Iris pigment epithelial cell (primary cell): Measurements from ENCODE around the gene USHBP1.

Experiments
- DNase-seq: peaks from one replicate; pipeline ENCODE4 v3.0.0-alpha.2; 2011; ENCODE audit warnings: low read depth

The USHBP1 gene

GRCh38 chr19:17211547-17212446, 52.7 kb downstream of the USHBP1 start:
- no peak for DNase-seq

DNA sequence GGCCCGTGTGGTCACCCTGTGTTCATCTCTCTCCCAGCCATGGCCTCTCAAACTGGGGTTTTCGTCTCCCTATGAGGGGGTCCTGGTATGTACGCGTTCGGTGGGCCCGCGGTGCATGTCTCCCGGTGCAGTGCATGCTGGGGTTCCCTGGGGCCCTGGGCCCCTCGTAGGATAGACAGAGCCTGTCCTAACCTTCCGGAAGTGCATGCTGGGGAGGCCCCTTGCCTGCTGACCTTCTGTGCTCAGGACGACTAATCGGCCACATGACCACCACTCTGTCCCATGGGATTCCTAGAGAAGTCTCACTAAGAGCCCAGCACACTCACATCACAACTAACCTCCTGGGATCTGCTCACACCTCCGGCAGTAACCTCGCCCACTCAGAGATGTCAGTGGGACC, 54.2 kb downstream of the USHBP1 start:
- no peak for DNase-seq

GRCh38 chr19:17209126-17210036, 55.2 kb downstream of the USHBP1 start:
- DNase-seq, result peak; percentile 40

DNA sequence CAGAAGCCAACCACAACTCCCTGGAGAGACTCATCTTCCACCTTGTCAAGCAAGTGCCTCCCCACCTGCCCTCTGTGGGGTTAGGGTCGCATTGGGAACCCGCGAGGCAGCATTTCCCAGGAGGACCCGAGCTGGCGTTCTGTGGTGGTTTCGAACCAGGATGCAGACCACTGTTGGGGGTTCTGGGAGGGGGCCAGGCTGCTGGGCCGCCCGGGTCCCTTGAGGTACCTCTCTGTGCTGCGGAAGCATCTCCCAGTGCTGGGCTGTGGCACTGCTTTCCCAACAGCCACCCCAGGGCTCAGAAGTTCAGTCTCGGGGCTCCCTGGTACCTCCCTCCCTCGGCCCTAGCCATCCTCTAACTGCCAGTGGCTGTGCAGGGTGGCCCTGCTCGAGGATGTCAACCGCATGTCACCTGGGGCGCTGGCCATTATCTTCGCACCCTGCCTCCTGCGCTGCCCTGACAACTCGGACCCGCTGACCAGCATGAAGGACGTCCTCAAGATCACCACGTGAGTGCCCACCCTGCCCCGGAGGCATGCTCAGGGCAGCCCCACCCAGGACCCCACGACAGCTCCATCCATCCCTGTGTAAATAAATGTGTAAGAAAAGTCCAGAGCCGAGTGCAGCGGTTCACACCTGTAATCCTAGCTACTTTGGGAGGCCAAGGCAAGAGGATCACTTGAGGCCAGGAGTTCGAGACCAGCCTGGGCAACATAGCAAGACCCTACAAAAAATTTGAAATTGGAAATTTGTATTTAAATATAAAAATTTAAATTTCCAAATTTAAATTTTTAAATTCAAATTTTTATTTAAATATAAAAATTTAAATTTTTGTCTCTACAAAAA, 57.6 kb downstream of the USHBP1 start:
- DNase-seq, result no peak

DNA sequence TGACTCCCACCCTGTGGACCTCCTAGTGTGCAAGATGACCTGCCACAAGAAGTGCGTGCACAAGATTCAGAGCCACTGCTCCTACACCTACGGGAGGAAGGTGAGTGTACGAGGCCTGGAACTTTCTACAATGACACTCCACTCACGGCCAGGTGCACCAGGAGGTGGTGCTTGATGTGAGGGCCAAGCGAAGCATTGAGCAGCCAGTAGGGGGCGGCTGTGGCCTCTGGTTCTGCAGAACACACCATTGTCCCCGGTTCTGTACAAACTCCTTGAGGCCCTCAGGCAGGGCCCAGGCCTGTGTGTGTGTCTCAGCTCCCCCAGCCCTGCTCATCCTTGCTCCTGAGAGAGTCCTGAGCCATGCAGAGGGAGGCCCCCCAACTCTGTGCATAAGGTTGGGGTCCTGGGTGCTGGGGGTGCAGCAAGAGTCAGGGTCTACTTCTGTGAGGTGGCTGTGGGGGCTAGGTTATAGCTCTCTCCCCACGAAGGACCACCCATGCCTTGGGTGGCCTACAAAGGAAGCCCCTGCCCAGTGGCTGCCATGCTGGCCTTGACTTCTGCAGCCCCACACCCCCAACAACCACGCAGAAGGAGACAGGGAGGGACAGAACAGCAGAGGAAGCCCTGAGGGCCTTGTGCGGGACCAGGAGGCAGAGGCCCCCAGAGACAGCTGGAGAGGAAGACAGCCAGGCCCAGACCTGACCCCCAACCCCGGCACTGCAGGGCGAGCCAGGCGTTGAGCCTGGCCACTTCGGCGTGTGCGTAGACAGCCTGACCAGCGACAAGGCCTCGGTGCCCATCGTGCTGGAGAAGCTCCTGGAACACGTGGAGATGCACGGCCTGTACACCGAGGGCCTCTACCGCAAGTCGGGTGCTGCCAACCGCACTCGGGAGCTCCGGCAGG, 59.1 kb downstream of the USHBP1 start:
- DNase-seq, result peak; percentile 62

DNA sequence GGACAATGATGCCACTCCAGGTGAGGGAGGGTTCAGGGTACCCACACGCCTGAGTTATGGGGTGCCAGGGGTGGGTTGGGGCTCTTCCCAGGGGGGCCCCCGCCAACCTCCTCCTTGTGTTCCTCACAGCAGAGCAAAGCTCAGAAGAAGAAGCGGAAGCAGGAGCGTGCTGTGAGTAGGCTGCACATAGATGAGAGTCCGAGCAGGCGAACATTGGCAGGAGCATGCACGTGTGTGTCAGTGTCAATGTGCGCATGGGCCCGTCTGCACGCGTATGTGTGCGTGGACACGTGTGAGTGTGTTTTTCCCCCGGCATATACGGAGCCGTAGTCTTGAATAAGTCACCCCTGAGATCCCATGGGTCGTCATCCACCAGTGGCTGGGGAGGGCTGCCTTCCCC, 61.8 kb downstream of the USHBP1 start:
- DNase-seq, result no peak

GRCh38 chr19:17202249-17202648, 62.3 kb downstream of the USHBP1 start:
- no peak for DNase-seq

DNA sequence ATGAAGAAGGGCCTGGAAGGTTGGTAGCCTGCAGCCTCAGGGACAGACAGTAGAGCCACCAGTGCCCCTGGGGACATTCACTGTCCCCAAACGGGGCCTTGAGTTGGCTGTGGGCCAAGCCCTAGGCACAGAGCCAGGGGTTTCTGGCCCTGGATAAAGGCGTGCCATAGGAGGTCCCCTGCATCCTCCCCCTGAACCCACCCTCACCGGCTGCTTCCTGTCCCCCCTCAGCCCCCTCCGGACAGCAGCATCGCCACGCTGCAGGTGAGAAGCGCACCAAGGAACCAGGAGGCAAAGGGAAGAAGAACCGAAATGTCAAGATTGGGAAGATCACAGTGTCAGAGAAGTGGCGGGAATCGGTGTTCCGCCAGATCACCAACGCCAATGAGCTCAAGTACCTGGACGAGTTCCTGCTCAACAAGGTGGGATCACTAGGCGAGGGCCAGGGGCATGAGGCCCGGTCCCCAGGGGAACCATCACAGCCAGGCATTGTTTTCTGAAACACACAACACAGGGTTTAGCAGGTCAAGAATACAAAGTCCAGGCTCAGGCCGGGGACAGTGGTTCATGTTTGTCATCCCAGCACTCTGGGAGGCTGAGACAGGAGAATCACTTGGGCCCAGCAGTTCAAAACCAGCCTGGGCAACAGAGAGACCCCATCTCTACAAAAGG, 64.0 kb downstream of the USHBP1 start:
- no peak for DNase-seq
